Measurements from ENCODE around the gene DNM1L. TPM values are rescaled to one million over a fixed set of nuclear protein-coding genes. Genes with fewer than 3 reads are reported as not detected.

The DNM1L gene
- total and polyA plus RNA-seq, 9 of the 15 experiments (the other 6 are each of a cell fraction or from before 2014, with no cell fraction given) = 24.1 to 82.8 (median 61.5) TPM

- Histone ChIP-seq H3K4me1 (replicated peaks in 1 of 2; ENCODE audit: control insufficient read depth in 2 of 2, insufficient read depth in 2 of 2, low read length in 2 of 2) (peaks cover 4 to 5% of the 10 kb centered on the region in 2 experiments; a peak in 1 of 5 replicates), H4K20me1 (replicated peaks; ENCODE audit: control insufficient read depth, insufficient read depth, low read length) (no peaks in the 10 kb centered on the region), H3K27ac (ENCODE audit: extremely low read depth, low read depth, low read length) (no peak overlapping the region), H3K9me3 (replicated peaks; ENCODE audit: control insufficient read depth, insufficient read depth, low read depth, low read length) (no peaks in the 10 kb centered on the region), H3K27me3 (ENCODE audit: control insufficient read depth in 2 of 2, insufficient read depth in 2 of 2, low read length in 2 of 2) (no peaks in the 10 kb centered on the region), H3K79me2 (ENCODE audit: control insufficient read depth, insufficient read depth, low read length) (peaks cover 33% of the 10 kb centered on the region), H3K9me1 (ENCODE audit: control insufficient read depth, insufficient read depth, low read length) (no peaks in the 10 kb centered on the region), H3K9ac (ENCODE audit: insufficient read depth in 1 of 2, low read depth in 2 of 2, low read length in 2 of 2) (no peak overlapping the region; a peak in 1 of 4 replicates), H3K36me3 (ENCODE audit: control insufficient read depth, insufficient read depth, low read length) (peaks cover 24% of the 10 kb centered on the region), H2AFZ (ENCODE audit: low read depth, low read length) (peak overlapping the region; percentile 97), H3K4me2 (ENCODE audit: insufficient read depth, low read length) (peak overlapping the region; percentile 83), H3K4me3 (peak overlapping the region; percentile 73; the same call in 1 of the 2 replicates)
- 23% methylated on average over 6 of the region's 8 CpGs for WGBS (ENCODE audit: insufficient coverage, low coverage, missing lambda C conversion rate)
- TF ChIP-seq SNAPC5 (CRISPR knock-in tag; IDR thresholded peaks at IDR 0.05) (no peak), SRF (CRISPR knock-in tag; IDR thresholded peaks at IDR 0.05) (0 out of 4 replicates have a peak, but pooled peaks of 1 of the 2 experiments have one; percentile 9)
- intact Hi-C loops (cut with micrococcal nuclease) = loop anchor here (1.0 to 10.0 kb wide), 5 partner anchors 163 to 1368 kb away; partner anchors contain the start of genes ALG10 and ETFBKMT
- ATAC-seq (no peak), FAIRE-seq (no peak), DNase-seq (ENCODE audit: extremely low read depth in 1 of 4, low spot score in 3 of 4) (no peak)
- no TSS peak for BruUV-seq (replicated peaks)
- in situ Hi-C loops (cut with MboI) = loop anchor here (5.0 kb wide), 1 partner anchor 1266 kb away; the partner anchor contains the start of gene ALG10
- ChIA-PET CTCF (ENCODE audit: low intra/inter-chr PET ratio) (interaction anchor here (0.7 to 2.4 kb wide), 5 partner anchors 163 to 1461 kb away, joined by 3 to 21 read pairs (median 9); partner anchors contain the start of gene ALG10), POLR2A (interaction anchor here (0.9 to 1.9 kb wide), 7 partner anchors 13 to 239 kb away, joined by 3 to 5 read pairs (median 4); no protein-coding TSS in a partner anchor)
Observed at GRCh38 chr12:32756476-32757066, 77.5 kb downstream of the DNM1L start.

DNA sequence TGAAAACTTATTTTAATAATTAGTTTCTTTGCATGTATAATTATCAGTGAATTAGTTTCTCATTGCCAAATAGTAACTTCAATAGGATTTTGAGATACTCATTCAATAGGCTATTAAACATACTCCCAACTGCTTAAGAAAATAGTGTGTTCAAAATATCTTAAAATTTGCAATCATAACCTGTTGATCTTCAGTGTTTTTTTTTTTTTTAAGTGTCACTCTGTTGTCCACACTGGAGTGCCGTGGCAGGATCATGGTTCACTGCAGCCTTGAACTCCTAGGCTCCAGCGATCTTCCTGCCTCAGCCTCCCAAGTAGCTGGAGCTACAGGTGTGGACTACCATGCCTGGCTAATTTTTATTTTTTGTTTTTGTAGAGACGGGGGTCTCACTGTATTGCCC, 78.1 kb downstream of the DNM1L start:
- no TSS peak for BruUV-seq (replicated peaks)
- no peak overlapping the region for H3K4me2 ChIP-seq (ENCODE audit: insufficient read depth, low read length)
- intact Hi-C loops (cut with micrococcal nuclease) = loop anchor here (10.0 kb wide), 3 partner anchors 838 to 1368 kb away; partner anchors contain the start of gene ETFBKMT
- TF ChIP-seq CTBP1 (IDR thresholded peaks at IDR 0.05; ENCODE audit: borderline replicate concordance) (no peak), TAF9B (IDR thresholded peaks at IDR 0.05; ENCODE audit: partially characterized antibody) (no peak), TRIM28 (IDR thresholded peaks at IDR 0.05) (no peak), TAF7 (tag; IDR thresholded peaks at IDR 0.05) (no peak), NELFE (IDR thresholded peaks at IDR 0.05; ENCODE audit: insufficient read depth, insufficient read length) (no peak), CBFA2T3 (IDR thresholded peaks at IDR 0.05) (no peak), STAT5B (CRISPR knock-in tag; IDR thresholded peaks at IDR 0.05) (no peak), ZFP30 (CRISPR knock-in tag; IDR thresholded peaks at IDR 0.05; ENCODE audit: borderline replicate concordance) (no peak), ZNF644 (tag; IDR thresholded peaks at IDR 0.05; ENCODE audit: low read depth) (no peak), MLLT1 (IDR thresholded peaks at IDR 0.05) (no peak), ELF2 (CRISPR knock-in tag; IDR thresholded peaks at IDR 0.05) (no peak)

More for the DNA sequence above, 78.1 kb downstream of the DNM1L start:
- in situ Hi-C loops (cut with MboI) = loop anchor here (5.0 kb wide), 1 partner anchor 1265 kb away; the partner anchor contains the start of gene ALG10
- 37% methylated on average over 3 of the region's 3 CpGs for WGBS (ENCODE audit: insufficient coverage, low coverage, missing lambda C conversion rate)
- no peaks in the 10 kb centered on the region for H4K20me1 ChIP-seq (replicated peaks; ENCODE audit: control insufficient read depth, insufficient read depth, low read length)
- peaks cover 18% of the 10 kb centered on the region for H3K36me3 ChIP-seq (ENCODE audit: control insufficient read depth, insufficient read depth, low read length)
- H3K79me2 ChIP-seq (ENCODE audit: control insufficient read depth, insufficient read depth, low read length) = peaks cover 30% of the 10 kb centered on the region
- peaks cover 4 to 5% of the 10 kb centered on the region in 2 experiments; a peak in 1 of 5 replicates for H3K4me1 ChIP-seq (replicated peaks in 1 of 2; ENCODE audit: control insufficient read depth in 2 of 2, insufficient read depth in 2 of 2, low read length in 2 of 2)
- CTCF ChIA-PET (ENCODE audit: low intra/inter-chr PET ratio) = interaction anchor here (1.9 to 2.4 kb wide), 3 partner anchors 162 to 1461 kb away, joined by 9 to 21 read pairs (median 10); partner anchors contain the start of gene ALG10
- no peaks in the 10 kb centered on the region for H3K9me1 ChIP-seq (ENCODE audit: control insufficient read depth, insufficient read depth, low read length)
- no peak for FAIRE-seq
- H3K4me3 ChIP-seq = no peak overlapping the region
- no peak for DNase-seq (ENCODE audit: extremely low read depth in 1 of 4, low spot score in 3 of 4)
- no peaks in the 10 kb centered on the region for H3K9me3 ChIP-seq (replicated peaks; ENCODE audit: control insufficient read depth, insufficient read depth, low read depth, low read length)
- no peak for ATAC-seq
- H3K27ac ChIP-seq (ENCODE audit: extremely low read depth, low read depth, low read length) = no peak overlapping the region
- no peak overlapping the region for H2AFZ ChIP-seq (ENCODE audit: low read depth, low read length)
- H3K27me3 ChIP-seq (ENCODE audit: control insufficient read depth in 2 of 2, insufficient read depth in 2 of 2, low read length in 2 of 2) = no peaks in the 10 kb centered on the region
- POLR2A ChIA-PET = interaction anchor here (1.3 kb wide), 1 partner anchor 22 kb away, joined by 3 read pairs; no protein-coding TSS in a partner anchor
- H3K9ac ChIP-seq (ENCODE audit: insufficient read depth in 1 of 2, low read depth in 2 of 2, low read length in 2 of 2) = no peak overlapping the region
